Neural cell (in vitro differentiated cells): ENCODE data around the gene SF3B2. TPM values are rescaled to one million over a fixed set of nuclear protein-coding genes. Genes with fewer than 3 reads are reported as not detected.

Experiments
- H2AFZ ChIP-seq: fragments of 200-600, 300-800 bp; sonication (generic), shearing (Covaris generic); 2 replicates; pipeline ENCODE4 v1.6.0; 2014; ENCODE audit warnings: low read depth, mild to moderate bottlenecking, antibody characterized with exemption, low read length, moderate library complexity
- H3F3A ChIP-seq: fragments of 200-600 bp; shearing (Covaris generic); 2 replicates; pipeline ENCODE4 v1.6.1; 2016; ENCODE audit warnings: mild to moderate bottlenecking, moderate library complexity, mixed read lengths, antibody characterized with exemption, low read length; ENCODE audit not compliant: insufficient read depth, poor library complexity, severe bottlenecking
- H3K27ac ChIP-seq: fragments of 200-600, 300-800 bp; sonication (generic), shearing (Covaris generic); 2 replicates; pipeline ENCODE4 v1.5.1; 2014; ENCODE audit warnings: mild to moderate bottlenecking, low read length, moderate library complexity
- H3K27me3 ChIP-seq: fragments of 300-800, 200-600 bp; sonication (generic), shearing (Covaris generic); 2 replicates; pipeline ENCODE4 v1.6.0; 2014; ENCODE audit warnings: mild to moderate bottlenecking, low read depth, low read length, moderate library complexity; ENCODE audit not compliant: insufficient read depth
- H3K36me3 ChIP-seq: fragments of 300-800, 200-600 bp; sonication (generic), shearing (Covaris generic); 2 replicates; pipeline ENCODE4 v1.5.1; 2014; ENCODE audit warnings: mild to moderate bottlenecking, antibody characterized with exemption, low read length, moderate library complexity; ENCODE audit not compliant: insufficient read depth
- H3K4me2 ChIP-seq: fragments of 300-800, 200-600 bp; sonication (generic), shearing (Covaris generic); 2 replicates; pipeline ENCODE4 v1.6.0; 2014; ENCODE audit warnings: mild to moderate bottlenecking, low read length
- H3K4me3 ChIP-seq: fragments of 300-800, 200-600 bp; sonication (generic), shearing (Covaris generic); 2 replicates; pipeline ENCODE4 v1.5.1; 2014; ENCODE audit warnings: mild to moderate bottlenecking, low read length, moderate library complexity
- H3K79me2 ChIP-seq: fragments of 200-600 bp; shearing (Covaris generic); replicated peaks from 2 replicates; pipeline ENCODE4 v1.6.0; 2014; ENCODE audit warnings: mild to moderate bottlenecking, low read length, moderate library complexity; ENCODE audit not compliant: insufficient read depth
- H3K9ac ChIP-seq: fragments of 300-800, 200-600 bp; sonication (generic), shearing (Covaris generic); 2 replicates; pipeline ENCODE4 v1.6.1; 2016; ENCODE audit warnings: mild to moderate bottlenecking, low read length, mixed read lengths
- H3K9me2 ChIP-seq: fragments of 200-600 bp; shearing (Covaris generic); 2 replicates; pipeline ENCODE4 v1.6.1; 2016; ENCODE audit warnings: mild to moderate bottlenecking, low read length, mixed read lengths; ENCODE audit not compliant: insufficient read depth
- H3K9me3 ChIP-seq: fragments of 200-600, 300-800 bp; sonication (generic), shearing (Covaris generic); 2 replicates; pipeline ENCODE4 v1.6.1; 2016; ENCODE audit warnings: mild to moderate bottlenecking, mixed run types, low read length, moderate library complexity, mixed read lengths
- H4K20me1 ChIP-seq: fragments of 200-600 bp; shearing (Covaris generic); 2 replicates; pipeline ENCODE4 v1.6.1; 2016; ENCODE audit warnings: mild to moderate bottlenecking, mixed run types; ENCODE audit not compliant: insufficient read depth
- CTCF ChIP-seq: fragments of 450-650 bp; IDR thresholded peaks from 2 replicates; pipeline ENCODE4 v1.5.1; 2014; ENCODE audit warnings: antibody characterized with exemption, mild to moderate bottlenecking, moderate library complexity; ENCODE audit not compliant: poor library complexity, severe bottlenecking
- EP300 ChIP-seq: fragments of 450-650 bp; conservative IDR thresholded peaks from 2 replicates; pipeline ENCODE4 v1.6.1; 2014; ENCODE audit warnings: antibody characterized with exemption, mild to moderate bottlenecking, moderate library complexity; ENCODE audit not compliant: poor library complexity, severe bottlenecking
- EZH2 ChIP-seq: fragments of 200-600, 300-800 bp; shearing (Covaris generic), sonication (generic); IDR thresholded peaks from 2 replicates; pipeline ENCODE4 v1.6.1; 2014; ENCODE audit warnings: antibody characterized with exemption, low read length, borderline replicate concordance, mild to moderate bottlenecking; ENCODE audit not compliant: insufficient read depth, poor library complexity, severe bottlenecking
- MXI1 ChIP-seq: fragments of 450-650 bp; conservative IDR thresholded peaks from 2 replicates; pipeline ENCODE4 v1.6.1; 2014; ENCODE audit warnings: antibody characterized with exemption, mild to moderate bottlenecking; ENCODE audit not compliant: poor library complexity, severe bottlenecking
- POLR2AphosphoS5 ChIP-seq: IDR thresholded peaks from 2 replicates; pipeline ENCODE4 v1.6.1; 2012
- RAD21 ChIP-seq: fragments of 450-650 bp; conservative IDR thresholded peaks from 2 replicates; pipeline ENCODE4 v1.6.1; 2014; ENCODE audit warnings: antibody characterized with exemption, mild to moderate bottlenecking, moderate library complexity
- SMC3 ChIP-seq: fragments of 450-650 bp; conservative IDR thresholded peaks from 2 replicates; pipeline ENCODE4 v1.6.1; 2014; ENCODE audit warnings: antibody characterized with exemption, mild to moderate bottlenecking, moderate library complexity; ENCODE audit not compliant: poor library complexity
- TAF1 ChIP-seq: IDR thresholded peaks from 2 replicates; pipeline ENCODE4 v1.6.1; 2012; ENCODE audit warnings: low read depth
- polyA plus RNA-seq: library from polyadenylated mRNA; depleted of rRNA; stranded (reverse); fragments of >200 nt; gene quantifications from 2 replicates; pipeline ENCODE4 v1.2.3, GENCODE V29; 2014
- TF ChIP-seq, protein P1 (sequence below): IDR thresholded peaks from 2 replicates; pipeline ENCODE4 v1.6.1; 2012; ENCODE audit warnings: borderline replicate concordance

SF3B2 gene
- polyA plus RNA-seq, 1 donor from 2014 or later: 121 TPM

GRCh38 chr11:66020212-66020611 lies 32.0 kb upstream of the SF3B2 start:
- Histone ChIP-seq H3K4me2 (no peak overlapping the region), H2AFZ (no peak overlapping the region), H3K27ac (no peak overlapping the region), H3K9me2 (no peaks in the 10 kb centered on the region), H3F3A (no peaks in the 10 kb centered on the region), H3K9ac (no peak overlapping the region), H3K36me3 (no peaks in the 10 kb centered on the region), H4K20me1 (no peaks in the 10 kb centered on the region), H3K9me3 (no peaks in the 10 kb centered on the region), H3K27me3 (peaks cover 8% of the 10 kb centered on the region), H3K4me3 (no peak overlapping the region), H3K79me2 (no peaks in the 10 kb centered on the region)
- TF ChIP-seq RAD21 (no peak), EP300 (no peak), SMC3 (no peak), POLR2AphosphoS5 (no peak), MXI1 (no peak), TAF1 (no peak), EZH2 (no peak), CTCF (no peak)
- TF ChIP-seq, protein P1, sequence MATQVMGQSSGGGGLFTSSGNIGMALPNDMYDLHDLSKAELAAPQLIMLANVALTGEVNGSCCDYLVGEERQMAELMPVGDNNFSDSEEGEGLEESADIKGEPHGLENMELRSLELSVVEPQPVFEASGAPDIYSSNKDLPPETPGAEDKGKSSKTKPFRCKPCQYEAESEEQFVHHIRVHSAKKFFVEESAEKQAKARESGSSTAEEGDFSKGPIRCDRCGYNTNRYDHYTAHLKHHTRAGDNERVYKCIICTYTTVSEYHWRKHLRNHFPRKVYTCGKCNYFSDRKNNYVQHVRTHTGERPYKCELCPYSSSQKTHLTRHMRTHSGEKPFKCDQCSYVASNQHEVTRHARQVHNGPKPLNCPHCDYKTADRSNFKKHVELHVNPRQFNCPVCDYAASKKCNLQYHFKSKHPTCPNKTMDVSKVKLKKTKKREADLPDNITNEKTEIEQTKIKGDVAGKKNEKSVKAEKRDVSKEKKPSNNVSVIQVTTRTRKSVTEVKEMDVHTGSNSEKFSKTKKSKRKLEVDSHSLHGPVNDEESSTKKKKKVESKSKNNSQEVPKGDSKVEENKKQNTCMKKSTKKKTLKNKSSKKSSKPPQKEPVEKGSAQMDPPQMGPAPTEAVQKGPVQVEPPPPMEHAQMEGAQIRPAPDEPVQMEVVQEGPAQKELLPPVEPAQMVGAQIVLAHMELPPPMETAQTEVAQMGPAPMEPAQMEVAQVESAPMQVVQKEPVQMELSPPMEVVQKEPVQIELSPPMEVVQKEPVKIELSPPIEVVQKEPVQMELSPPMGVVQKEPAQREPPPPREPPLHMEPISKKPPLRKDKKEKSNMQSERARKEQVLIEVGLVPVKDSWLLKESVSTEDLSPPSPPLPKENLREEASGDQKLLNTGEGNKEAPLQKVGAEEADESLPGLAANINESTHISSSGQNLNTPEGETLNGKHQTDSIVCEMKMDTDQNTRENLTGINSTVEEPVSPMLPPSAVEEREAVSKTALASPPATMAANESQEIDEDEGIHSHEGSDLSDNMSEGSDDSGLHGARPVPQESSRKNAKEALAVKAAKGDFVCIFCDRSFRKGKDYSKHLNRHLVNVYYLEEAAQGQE: no peak

- Histone ChIP-seq H3K9ac (no peak overlapping the region), H3F3A (no peaks in the 10 kb centered on the region), H3K36me3 (no peaks in the 10 kb centered on the region), H3K27me3 (peaks cover 8% of the 10 kb centered on the region), H2AFZ (no peak overlapping the region), H3K79me2 (no peaks in the 10 kb centered on the region), H3K4me3 (no peak overlapping the region), H3K4me2 (no peak overlapping the region), H3K9me2 (no peaks in the 10 kb centered on the region), H3K27ac (no peak overlapping the region), H3K9me3 (no peaks in the 10 kb centered on the region), H4K20me1 (no peaks in the 10 kb centered on the region)
- TF ChIP-seq TAF1 (no peak), RAD21 (no peak), EZH2 (no peak), CTCF (no peak), MXI1 (no peak)
- TF ChIP-seq, protein P1: no peak
These were observed 31.4 kb upstream of the SF3B2 start for GRCh38 chr11:66020618-66021357.
